ENCODE results near the gene EGFLAM. TPM values are rescaled to one million over a fixed set of nuclear protein-coding genes. Genes with fewer than 3 reads are reported as not detected.
A peak's percentile ranks its signal among the peaks of the same experiment; 100 is the strongest.

EGFLAM gene
- total RNA-seq, 1 donor, result 11.2 TPM

- Histone ChIP-seq H4K20me1 (ENCODE audit: insufficient read depth, low read length) (no peaks in the 10 kb centered on the region), H3K4me2 (ENCODE audit: insufficient read depth, low read length) (no peak overlapping the region), H3K27me3 (ENCODE audit: insufficient read depth, low read length) (peaks cover 76% of the 10 kb centered on the region), H3K9me3 (ENCODE audit: low read depth, low read length) (no peaks in the 10 kb centered on the region), H2AFZ (ENCODE audit: low read length) (no peak overlapping the region), H3K4me3 (ENCODE audit: insufficient read depth, low read length) (no peak overlapping the region), H3K4me1 (ENCODE audit: insufficient read depth, low read length) (no peaks in the 10 kb centered on the region), H3K27ac (ENCODE audit: low read depth, low read length) (no peak overlapping the region), H3K79me2 (ENCODE audit: insufficient read depth, low read length) (no peaks in the 10 kb centered on the region), H3K36me3 (ENCODE audit: insufficient read depth, low read length) (no peaks in the 10 kb centered on the region)
- no peak for DNase-seq (ENCODE audit: insufficient read length, low spot score, missing footprints)
- no peak for TF ChIP-seq CTCF (IDR thresholded peaks at IDR 0.05; ENCODE audit: extremely low read depth, low read depth, low read length)
Observed at GRCh38 chr5:38257308-38258041, 884 bp upstream of the EGFLAM start.

GRCh38 chr5:38258042-38258318, 379 bp upstream of the EGFLAM start:
- Histone ChIP-seq H3K4me3 (ENCODE audit: insufficient read depth, low read length) (no peak overlapping the region), H3K79me2 (ENCODE audit: insufficient read depth, low read length) (no peaks in the 10 kb centered on the region), H4K20me1 (ENCODE audit: insufficient read depth, low read length) (no peaks in the 10 kb centered on the region), H3K36me3 (ENCODE audit: insufficient read depth, low read length) (no peaks in the 10 kb centered on the region), H3K27ac (ENCODE audit: low read depth, low read length) (no peak overlapping the region), H3K27me3 (ENCODE audit: insufficient read depth, low read length) (peaks cover 80% of the 10 kb centered on the region), H3K4me2 (ENCODE audit: insufficient read depth, low read length) (peak overlapping the region; percentile 57), H3K4me1 (ENCODE audit: insufficient read depth, low read length) (no peaks in the 10 kb centered on the region), H3K9me3 (ENCODE audit: low read depth, low read length) (no peaks in the 10 kb centered on the region), H2AFZ (ENCODE audit: low read length) (no peak overlapping the region)
- TF ChIP-seq CTCF (IDR thresholded peaks at IDR 0.05; ENCODE audit: extremely low read depth, low read depth, low read length), result no peak
- DNase-seq (ENCODE audit: insufficient read length, low spot score, missing footprints), result no peak

DNA sequence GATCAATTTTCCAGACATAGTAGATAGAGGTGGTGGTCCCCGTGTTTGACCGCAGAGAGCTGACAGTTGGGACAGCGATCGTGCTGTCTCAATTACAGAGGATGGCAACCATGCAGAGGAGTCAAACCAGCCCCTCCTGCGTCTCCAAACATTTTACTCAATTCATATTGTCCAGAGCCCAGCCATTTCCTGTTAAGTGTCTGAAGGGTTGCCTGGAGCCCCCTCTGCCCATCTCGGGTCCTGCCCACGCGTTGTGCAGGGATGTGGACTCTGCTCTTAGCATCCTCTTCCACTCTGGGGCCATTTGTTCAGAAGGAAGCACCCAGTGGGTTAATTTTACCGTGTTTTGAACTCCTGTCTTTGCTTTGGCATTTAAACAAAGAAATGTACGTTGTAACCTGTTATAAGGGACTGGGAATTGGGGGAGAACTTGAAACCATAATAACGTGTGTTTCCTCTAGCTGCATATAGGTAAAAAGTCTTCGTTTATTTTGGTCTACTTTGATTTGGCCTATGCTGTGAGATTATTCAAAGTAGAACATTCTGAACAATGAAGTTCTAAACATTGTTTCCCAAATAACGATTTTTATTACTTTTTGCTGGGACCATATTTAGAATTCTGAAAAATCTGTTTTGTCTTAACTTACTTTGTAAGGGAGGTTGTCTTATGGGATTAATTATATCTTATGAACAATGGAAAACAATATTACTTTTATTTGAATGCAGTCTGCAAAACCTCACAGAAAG, 876 bp downstream of the EGFLAM start:
- Histone ChIP-seq H4K20me1 (ENCODE audit: insufficient read depth, low read length) (no peaks in the 10 kb centered on the region), H3K4me3 (ENCODE audit: insufficient read depth, low read length) (peak overlapping the region; percentile 62), H3K27ac (ENCODE audit: low read depth, low read length) (no peak overlapping the region), H3K4me2 (ENCODE audit: insufficient read depth, low read length) (peak overlapping the region; percentile 57), H2AFZ (ENCODE audit: low read length) (no peak overlapping the region), H3K79me2 (ENCODE audit: insufficient read depth, low read length) (no peaks in the 10 kb centered on the region), H3K27me3 (ENCODE audit: insufficient read depth, low read length) (peaks cover 88% of the 10 kb centered on the region), H3K36me3 (ENCODE audit: insufficient read depth, low read length) (no peaks in the 10 kb centered on the region), H3K4me1 (ENCODE audit: insufficient read depth, low read length) (no peaks in the 10 kb centered on the region), H3K9me3 (ENCODE audit: low read depth, low read length) (no peaks in the 10 kb centered on the region)
- DNase-seq (ENCODE audit: insufficient read length, low spot score, missing footprints), result peak; percentile 71
- no peak for TF ChIP-seq CTCF (IDR thresholded peaks at IDR 0.05; ENCODE audit: extremely low read depth, low read depth, low read length)

DNA sequence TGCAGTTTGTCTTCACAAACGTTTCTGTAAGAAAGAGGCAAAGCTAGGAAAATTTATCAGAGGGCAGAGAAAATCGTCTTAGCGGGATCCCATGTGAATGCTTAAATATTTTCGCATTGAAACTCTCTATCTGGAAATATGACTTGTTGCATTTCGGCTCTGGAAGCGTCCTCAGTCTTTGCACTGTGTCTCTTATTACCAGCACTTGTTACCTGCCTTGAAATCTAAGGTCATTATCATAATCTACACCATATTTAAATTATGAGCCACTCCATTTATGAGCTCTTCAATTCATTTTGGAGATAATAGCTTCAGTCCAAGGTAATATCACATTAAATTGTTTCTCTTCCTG, 1.4 kb downstream of the EGFLAM start:
- TF ChIP-seq CTCF (IDR thresholded peaks at IDR 0.05; ENCODE audit: extremely low read depth, low read depth, low read length), result no peak
- Histone ChIP-seq H3K36me3 (ENCODE audit: insufficient read depth, low read length) (no peaks in the 10 kb centered on the region), H3K9me3 (ENCODE audit: low read depth, low read length) (no peaks in the 10 kb centered on the region), H3K4me2 (ENCODE audit: insufficient read depth, low read length) (no peak overlapping the region), H3K27ac (ENCODE audit: low read depth, low read length) (no peak overlapping the region), H3K79me2 (ENCODE audit: insufficient read depth, low read length) (no peaks in the 10 kb centered on the region), H3K4me3 (ENCODE audit: insufficient read depth, low read length) (no peak overlapping the region), H4K20me1 (ENCODE audit: insufficient read depth, low read length) (no peaks in the 10 kb centered on the region), H3K27me3 (ENCODE audit: insufficient read depth, low read length) (peaks cover 85% of the 10 kb centered on the region), H2AFZ (ENCODE audit: low read length) (no peak overlapping the region), H3K4me1 (ENCODE audit: insufficient read depth, low read length) (no peaks in the 10 kb centered on the region)
- no peak for DNase-seq (ENCODE audit: insufficient read length, low spot score, missing footprints)
